Caco-2 (cell line): ENCODE measurements around the gene IL4I1. TPM values are rescaled to one million over a fixed set of nuclear protein-coding genes. Genes with fewer than 3 reads are reported as not detected.

Source experiments
- BruUV-seq: library from RNA; stranded (reverse); fragments of 400-500 nt; replicated peaks from 2 replicates; lab custom pipeline; 2021; lab: Mats Ljungman, UMichigan
- CTCF ChIA-PET: fragments of 300-600 bp; sonication (Branson Sonifier 250); formaldehyde crosslinking; loops from one replicate; lab custom pipeline; 2022; ENCODE audit warnings: antibody characterized with exemption; lab: Charles Lee
- POLR2A ChIA-PET: fragments of 300-600 bp; sonication (Branson Sonifier 250); formaldehyde crosslinking; loops from one replicate; lab custom pipeline; 2022; ENCODE audit warnings: antibody characterized with exemption; lab: Charles Lee
- DNase-seq, 2 experiments: peaks; one replicate each; pipeline versions ENCODE4 v3.0.0 to v3.0.0-alpha.2; 2020 to 2022
- H3K27me3 ChIP-seq: replicated peaks from 2 replicates; pipeline ENCODE4 v1.6.0; 2011; ENCODE audit warnings: low read length; ENCODE audit not compliant: control insufficient read depth, insufficient read depth
- H3K36me3 ChIP-seq: 2 replicates; pipeline ENCODE4 v1.5.1; 2011; ENCODE audit warnings: low read length; ENCODE audit not compliant: control insufficient read depth, insufficient read depth
- H3K4me1 ChIP-seq: fragments of 250-450 bp; sonication (Bioruptor Pico); 2 replicates; pipeline ENCODE4 v1.5.1; 2020; ENCODE audit warnings: mild to moderate bottlenecking
- H3K4me3 ChIP-seq: 2 replicates; pipeline ENCODE4 v1.5.1; 2011; ENCODE audit warnings: low read depth, mild to moderate bottlenecking, control low read depth, low read length
- H3K9me3 ChIP-seq: fragments of 250-450 bp; sonication (Bioruptor Pico); 2 replicates; pipeline ENCODE4 v1.5.1; 2020; ENCODE audit warnings: mild to moderate bottlenecking, moderate library complexity
- H3K27ac Mint-ChIP-seq: one replicate; pipeline ENCODE4 v1.8.0; 2022; ENCODE audit warnings: mixed read lengths; ENCODE audit not compliant: unreplicated experiment
- H3K27me3 Mint-ChIP-seq: one replicate; pipeline ENCODE4 v1.8.0; 2022; ENCODE audit warnings: mixed read lengths; ENCODE audit not compliant: insufficient read depth, unreplicated experiment
- H3K36me3 Mint-ChIP-seq: one replicate; pipeline ENCODE4 v1.8.0; 2022; ENCODE audit warnings: mild to moderate bottlenecking, mixed read lengths; ENCODE audit not compliant: insufficient read depth, unreplicated experiment
- H3K4me1 Mint-ChIP-seq: one replicate; pipeline ENCODE4 v1.8.0; 2022; ENCODE audit warnings: low read depth, mixed read lengths; ENCODE audit not compliant: unreplicated experiment
- H3K4me3 Mint-ChIP-seq: one replicate; pipeline ENCODE4 v1.8.0; 2022; ENCODE audit warnings: mild to moderate bottlenecking, moderate library complexity, mixed read lengths; ENCODE audit not compliant: unreplicated experiment
- H3K9me3 Mint-ChIP-seq: one replicate; pipeline ENCODE4 v1.8.0; 2022; ENCODE audit warnings: mixed read lengths; ENCODE audit not compliant: unreplicated experiment
- CTCF ChIP-seq, 2 experiments: fragments of 200-600 bp in 1 of 2; IDR thresholded peaks; 1 replicate in 1 of 2; 2 replicates in 1 of 2; pipeline versions ENCODE4 v1.5.1 to v1.8.0; 2011 to 2022; ENCODE audit warnings: antibody characterized with exemption in 1 of 2, control low read depth in 1 of 2, inconsistent platforms in 1 of 2, low read depth in 1 of 2, low read length in 1 of 2, mild to moderate bottlenecking in 1 of 2, moderate library complexity in 1 of 2; ENCODE audit not compliant: insufficient read depth in 1 of 2, severe bottlenecking in 1 of 2, unreplicated experiment in 1 of 2
- intact Hi-C: fragments of 100-400 bp; cut with micrococcal nuclease; formaldehyde crosslinking; loops from one replicate; pipeline ENCODE4 v1.10.0; 2022; ENCODE audit not compliant: unreplicated experiment
- total RNA-seq: library from RNA; stranded (reverse); gene quantifications from 2 replicates; pipeline ENCODE4 v1.2.3, GENCODE V29; 2022

The IL4I1 gene
- total RNA-seq, 1 experiment from 2014 or later, result 0.61 TPM

- peaks cover 36% of the 10 kb centered on the region for H3K4me1 Mint-ChIP-seq
- peak in 1 of 2 experiments; percentile 24 for TF ChIP-seq CTCF (IDR thresholded peaks at IDR 0.05; ENCODE audit: insufficient read depth in 1 of 2, low read depth in 1 of 2, low read length in 1 of 2, severe bottlenecking in 1 of 2, unreplicated experiment in 1 of 2)
- peaks cover 30% of the 10 kb centered on the region for H3K4me1 ChIP-seq
- no peaks in the 10 kb centered on the region for H3K27me3 Mint-ChIP-seq
- ChIA-PET POLR2A (interaction anchor here (0.6 kb wide), 1 partner anchor 199 kb away, joined by 5 read pairs; no protein-coding TSS in a partner anchor), CTCF (interaction anchor here (0.6 to 1.9 kb wide), 4 partner anchors 16 to 44 kb away, joined by 3 to 5 read pairs (median 4); partner anchors contain the start of genes ATF5 and NUP62)
- intact Hi-C loops, result no loop called here
- H3K36me3 ChIP-seq, result peaks cover 18% of the 10 kb centered on the region
- H3K36me3 Mint-ChIP-seq, result peaks cover 99% of the 10 kb centered on the region
- peak; percentile 75 to 88 for DNase-seq
- BruUV-seq, result no TSS peak
- H3K9me3 Mint-ChIP-seq, result no peaks in the 10 kb centered on the region
- H3K27ac Mint-ChIP-seq, result peak overlapping the region; percentile 81
- H3K9me3 ChIP-seq, result 0 out of 2 replicates have a peak, but pooled peaks cover 3% of the 10 kb centered on the region
- no peak overlapping the region for H3K4me3 ChIP-seq
- no peaks in the 10 kb centered on the region for H3K27me3 ChIP-seq
- no peak overlapping the region for H3K4me3 Mint-ChIP-seq
Measured at GRCh38 chr19:49912965-49913685, 16.4 kb upstream of the IL4I1 start.

GRCh38 chr19:49911381-49912145 lies 14.9 kb upstream of the IL4I1 start:
- Histone ChIP-seq H3K4me3 (no peak overlapping the region), H3K27me3 (no peaks in the 10 kb centered on the region), H3K4me1 (peaks cover 30% of the 10 kb centered on the region), H3K9me3 (0 out of 2 replicates have a peak, but pooled peaks cover 3% of the 10 kb centered on the region), H3K36me3 (peaks cover 17% of the 10 kb centered on the region)
- POLR2A ChIA-PET, result interaction anchor here (0.6 kb wide), 2 partner anchors 114 to 216 kb away, joined by 3 to 4 read pairs; partner anchors contain the start of gene ZNF473
- CTCF ChIA-PET, result interaction anchor here (0.6 kb wide), 1 partner anchor 109 kb away, joined by 3 read pairs; no protein-coding TSS in a partner anchor
- intact Hi-C loops, result no loop called here
- no TSS peak for BruUV-seq
- no peak for DNase-seq
- H3K9me3 Mint-ChIP-seq, result no peaks in the 10 kb centered on the region
- H3K27me3 Mint-ChIP-seq, result no peaks in the 10 kb centered on the region
- no peak for TF ChIP-seq CTCF (IDR thresholded peaks at IDR 0.05; ENCODE audit: insufficient read depth in 1 of 2, low read depth in 1 of 2, low read length in 1 of 2, severe bottlenecking in 1 of 2, unreplicated experiment in 1 of 2)
- H3K27ac Mint-ChIP-seq, result peak overlapping the region; percentile 6
- H3K4me3 Mint-ChIP-seq, result no peak overlapping the region
- peaks cover 36% of the 10 kb centered on the region for H3K4me1 Mint-ChIP-seq
- H3K36me3 Mint-ChIP-seq, result peaks cover 99% of the 10 kb centered on the region

GRCh38 chr19:49910179-49910578 lies 13.5 kb upstream of the IL4I1 start:
- H3K9me3 ChIP-seq, result 0 out of 2 replicates have a peak, but pooled peaks cover under 1% of the 10 kb centered on the region
- no peaks in the 10 kb centered on the region for H3K27me3 Mint-ChIP-seq
- intact Hi-C loops, result no loop called here
- no peak for TF ChIP-seq CTCF (IDR thresholded peaks at IDR 0.05; ENCODE audit: insufficient read depth in 1 of 2, low read depth in 1 of 2, low read length in 1 of 2, severe bottlenecking in 1 of 2, unreplicated experiment in 1 of 2)
- no peaks in the 10 kb centered on the region for H3K27me3 ChIP-seq
- H3K4me1 ChIP-seq, result peaks cover 30% of the 10 kb centered on the region
- no peaks in the 10 kb centered on the region for H3K9me3 Mint-ChIP-seq
- H3K4me1 Mint-ChIP-seq, result peaks cover 30% of the 10 kb centered on the region
- H3K4me3 ChIP-seq, result no peak overlapping the region
- ChIA-PET CTCF (no interaction called here), POLR2A (interaction anchor here (0.6 kb wide), 1 partner anchor 141 kb away, joined by 3 read pairs; no protein-coding TSS in a partner anchor)
- no peak overlapping the region for H3K4me3 Mint-ChIP-seq
- no TSS peak for BruUV-seq
- H3K36me3 ChIP-seq, result peaks cover 14% of the 10 kb centered on the region
- no peak overlapping the region for H3K27ac Mint-ChIP-seq
- DNase-seq, result no peak
- H3K36me3 Mint-ChIP-seq, result peaks cover 97% of the 10 kb centered on the region
